NCI-H226 (cell line): Measurements from ENCODE around the gene NFYC.
A peak's percentile ranks its signal among the peaks of the same experiment; 100 is the strongest.

Source experiments
- DNase-seq: peaks from one replicate; pipeline ENCODE4 v3.0.0-alpha.2; 2015

Gene NFYC

DNA sequence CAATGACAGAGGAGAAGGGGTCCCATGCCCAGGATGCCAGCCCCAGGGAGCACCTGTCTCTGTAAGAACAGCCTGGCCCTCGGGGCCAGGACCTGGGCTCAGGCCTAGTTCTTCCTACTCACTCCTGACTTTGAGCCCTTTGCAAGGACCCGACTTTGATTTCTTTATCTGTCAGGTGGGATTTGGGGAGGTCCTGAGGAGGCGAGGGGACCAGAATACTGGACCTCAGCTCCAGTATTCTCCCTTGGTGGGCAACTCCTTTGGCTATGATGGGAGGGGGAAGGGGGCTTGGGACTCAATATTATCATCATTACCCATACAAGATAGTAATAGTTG, 110.2 kb downstream of the NFYC start:
- no peak for DNase-seq

DNA sequence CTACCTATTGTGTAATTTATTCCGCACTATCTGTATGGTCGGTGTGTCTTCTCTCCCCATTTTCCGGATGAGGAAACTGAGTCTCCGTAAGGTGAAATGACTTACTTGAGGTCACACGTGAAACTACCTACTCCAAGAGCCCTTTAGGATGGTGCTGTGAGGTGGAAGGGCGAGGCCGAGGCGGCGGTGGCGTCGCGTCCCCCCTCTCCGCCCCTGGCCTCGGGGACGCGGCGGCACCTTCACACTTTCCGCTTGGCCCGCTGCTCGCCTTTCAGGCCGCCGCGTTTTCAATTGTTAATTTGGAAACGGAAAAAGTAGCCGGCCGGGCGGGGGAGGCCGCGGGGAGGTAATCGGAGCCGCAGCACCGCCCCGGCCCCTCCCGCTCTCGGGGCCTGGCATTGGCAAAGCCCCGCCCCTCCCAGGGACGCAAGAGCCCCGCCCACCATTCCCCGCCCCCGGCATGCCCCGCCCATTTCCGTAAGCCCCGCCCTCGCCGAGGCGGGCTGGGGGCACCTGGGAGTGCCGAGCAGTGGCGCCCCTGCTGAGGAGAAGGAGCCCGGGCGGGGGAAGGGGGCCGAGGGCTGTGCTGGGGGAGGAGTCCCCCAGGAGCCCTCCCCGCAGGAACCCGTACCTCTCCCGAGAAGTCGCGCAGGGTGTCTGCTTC, 110.7 kb downstream of the NFYC start:
- DNase-seq: peak; percentile 59

DNA sequence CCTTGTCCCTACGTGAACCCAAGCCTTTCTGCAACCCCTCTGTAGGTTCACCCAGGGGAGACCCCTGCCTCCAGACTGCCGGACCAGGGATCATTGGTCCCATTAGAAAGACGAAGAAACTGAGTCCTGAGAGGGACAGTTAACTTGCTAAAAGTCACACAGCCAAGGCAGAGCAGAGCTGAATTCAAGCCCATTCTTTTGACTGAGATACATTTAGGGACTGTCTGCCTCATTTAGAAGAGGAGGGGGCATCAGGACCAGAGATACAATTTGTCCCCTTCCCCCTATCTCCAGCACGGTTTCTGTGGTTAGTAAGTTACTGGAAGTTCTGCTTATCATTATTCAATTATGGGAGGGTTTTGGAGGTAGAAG, 111.2 kb downstream of the NFYC start:
- no peak for DNase-seq

DNA sequence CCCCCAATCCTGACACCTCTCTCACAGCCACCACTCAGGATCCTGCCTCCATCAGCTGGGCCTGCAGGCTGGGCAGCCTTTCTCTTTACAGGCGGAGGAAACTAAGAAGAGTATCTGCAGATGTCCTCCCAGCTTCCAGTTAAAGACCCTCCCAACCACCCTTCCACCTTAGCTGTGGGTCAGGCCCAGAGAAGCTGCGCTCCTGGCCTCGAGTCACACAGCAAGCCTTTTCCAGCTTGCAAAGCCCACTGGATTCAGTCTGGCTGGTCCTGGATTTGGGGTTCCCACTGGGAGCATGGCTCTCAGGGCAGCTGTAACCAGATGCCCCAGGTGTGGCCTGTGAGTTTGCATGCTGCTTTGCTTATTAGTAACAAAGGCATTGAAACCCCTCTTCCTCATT, 111.9 kb downstream of the NFYC start:
- DNase-seq: no peak

DNA sequence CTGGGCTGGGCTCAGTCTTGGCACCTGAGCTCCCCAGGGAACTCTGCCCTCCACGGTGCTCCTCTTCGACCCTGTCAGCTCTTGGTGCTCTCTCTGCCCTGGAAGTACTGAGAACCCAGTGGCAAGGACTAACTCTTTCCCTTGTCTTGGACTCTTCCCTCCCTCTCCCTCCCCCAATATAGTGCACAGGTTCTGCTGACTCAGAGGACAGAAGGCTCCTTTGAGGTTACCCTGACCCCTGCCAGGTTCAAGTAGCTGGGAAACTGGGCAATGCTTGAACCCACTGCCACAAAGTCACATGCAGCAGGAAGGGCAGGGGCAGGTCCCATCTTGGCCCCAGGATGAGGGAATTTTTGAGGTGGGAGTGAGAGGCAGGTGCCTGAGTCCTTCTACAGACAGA, 112.4 kb downstream of the NFYC start:
- no peak for DNase-seq

DNA sequence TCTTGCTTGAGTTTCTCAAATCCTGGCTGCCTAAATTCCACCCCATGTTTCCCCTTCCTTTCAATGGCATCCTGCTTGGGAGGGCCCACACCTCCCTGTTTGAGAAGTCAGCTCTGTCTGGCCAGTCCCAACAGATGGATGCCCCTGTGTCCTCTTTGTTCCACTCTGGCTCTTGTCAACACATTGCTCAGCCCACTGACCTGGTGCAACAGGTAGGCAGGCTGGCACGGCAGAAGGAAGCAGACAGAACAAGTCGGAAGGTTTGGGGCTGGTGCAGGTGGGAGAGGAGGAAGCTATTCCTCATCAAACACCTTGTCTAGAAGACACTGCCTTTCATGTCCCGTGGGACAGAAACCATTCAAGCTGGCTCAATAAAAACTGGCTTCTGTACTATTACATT, 114.7 kb downstream of the NFYC start:
- DNase-seq: no peak

DNA sequence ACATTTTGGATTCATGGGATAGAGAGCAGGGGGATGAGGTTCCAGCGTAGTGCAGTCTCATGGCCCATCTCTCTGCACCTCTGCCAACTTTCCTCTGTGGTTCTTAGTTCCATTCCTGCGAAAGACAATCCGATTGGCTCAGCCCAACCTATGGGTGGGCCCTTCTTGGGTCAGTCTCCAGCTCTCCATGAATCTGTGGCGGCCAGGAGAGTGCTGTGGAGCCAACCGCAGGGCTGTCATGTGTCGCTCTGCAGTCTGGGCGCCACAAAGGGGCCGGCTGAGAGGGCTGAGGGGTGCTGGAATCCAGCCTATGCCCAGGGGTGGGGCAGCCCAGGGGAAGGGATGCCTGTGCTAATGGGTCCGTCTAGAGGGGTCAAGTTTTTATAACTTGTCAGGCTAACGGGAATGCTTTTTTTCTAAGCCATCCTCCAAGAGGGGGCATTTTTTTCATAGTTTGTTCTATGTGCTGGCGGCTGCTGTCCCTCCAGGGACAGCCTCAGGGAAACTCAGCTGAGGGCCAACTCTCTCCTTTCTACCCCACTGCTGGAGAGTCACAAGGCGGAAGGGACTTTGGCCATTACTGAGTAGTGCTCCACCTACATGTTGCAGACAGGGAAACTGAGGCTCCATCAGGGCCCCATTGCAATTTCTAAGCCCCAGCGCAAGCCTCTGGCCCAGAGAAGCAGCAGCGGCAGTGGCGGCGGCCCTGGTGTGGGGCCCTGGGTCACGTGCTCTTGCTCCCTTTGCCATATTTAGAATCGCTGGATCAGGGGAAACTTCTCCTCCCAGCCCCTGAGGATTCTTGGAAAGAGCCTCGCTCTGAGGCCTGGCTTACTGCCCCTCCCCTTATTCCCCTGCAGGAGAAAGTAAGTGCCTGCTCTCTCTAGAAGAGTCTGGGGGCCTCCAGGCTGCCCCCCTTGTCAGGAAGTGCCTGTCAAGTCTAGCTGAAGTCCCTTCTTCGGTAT, 115.5 kb downstream of the NFYC start:
- DNase-seq: no peak

DNA sequence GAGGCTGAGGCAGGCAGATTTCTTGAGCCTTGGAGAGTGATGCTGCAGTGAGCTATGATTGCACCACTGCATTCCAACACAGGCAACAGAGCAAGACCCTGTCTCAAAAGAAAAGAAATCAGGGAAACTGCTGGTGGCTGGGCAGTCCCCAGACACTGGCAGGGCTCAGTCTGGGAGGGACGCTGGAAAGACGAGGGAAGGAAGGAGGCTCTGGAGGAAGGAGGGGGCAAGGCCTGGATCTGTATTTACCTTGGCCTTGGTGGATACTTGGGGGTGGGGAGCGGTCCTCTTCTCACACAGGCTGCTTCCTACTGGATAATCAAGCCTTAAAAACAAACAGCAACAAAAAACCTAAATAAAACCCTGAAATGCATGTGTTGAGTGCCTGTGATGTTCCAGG, 116.5 kb downstream of the NFYC start:
- no peak for DNase-seq

DNA sequence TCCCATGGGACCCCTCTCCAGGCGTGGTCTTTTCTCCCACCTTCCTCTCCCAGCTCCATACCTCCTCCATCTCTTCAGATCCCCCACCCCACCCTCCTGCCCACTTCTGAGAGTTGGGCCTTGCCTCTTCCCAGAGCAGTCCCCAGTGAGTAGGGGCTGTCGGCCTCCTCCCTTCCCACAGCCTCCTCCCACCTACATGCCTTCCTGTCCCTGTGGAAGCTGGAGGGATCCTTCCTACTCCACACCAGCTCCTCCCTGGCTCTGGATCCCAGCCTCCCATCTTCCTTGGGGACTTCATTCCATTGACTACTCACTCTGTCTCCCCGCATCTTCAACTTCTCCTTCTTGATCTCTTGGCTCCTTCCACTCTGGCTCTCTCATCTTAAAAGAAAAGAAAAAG, 116.9 kb downstream of the NFYC start:
- DNase-seq: no peak

DNA sequence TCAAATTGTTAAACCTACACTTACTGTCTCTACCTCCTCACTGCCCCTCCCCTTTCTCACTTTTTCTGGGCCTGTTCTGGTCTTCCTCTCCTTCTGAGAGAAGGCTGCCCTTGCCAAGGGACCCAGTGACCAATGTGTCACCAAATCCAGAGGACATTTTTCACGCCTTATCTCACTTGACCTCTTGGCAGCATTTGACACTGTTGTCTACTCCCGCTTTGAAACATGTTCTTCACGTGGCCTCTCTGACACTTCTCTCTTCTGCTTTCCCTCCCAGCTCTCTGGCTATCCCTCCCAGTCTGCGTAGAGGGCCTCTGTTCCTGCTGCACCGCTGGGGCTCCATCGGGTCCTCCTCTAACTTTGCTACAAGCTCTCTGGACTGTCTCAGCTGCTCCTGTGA, 117.4 kb downstream of the NFYC start:
- DNase-seq: no peak

DNA sequence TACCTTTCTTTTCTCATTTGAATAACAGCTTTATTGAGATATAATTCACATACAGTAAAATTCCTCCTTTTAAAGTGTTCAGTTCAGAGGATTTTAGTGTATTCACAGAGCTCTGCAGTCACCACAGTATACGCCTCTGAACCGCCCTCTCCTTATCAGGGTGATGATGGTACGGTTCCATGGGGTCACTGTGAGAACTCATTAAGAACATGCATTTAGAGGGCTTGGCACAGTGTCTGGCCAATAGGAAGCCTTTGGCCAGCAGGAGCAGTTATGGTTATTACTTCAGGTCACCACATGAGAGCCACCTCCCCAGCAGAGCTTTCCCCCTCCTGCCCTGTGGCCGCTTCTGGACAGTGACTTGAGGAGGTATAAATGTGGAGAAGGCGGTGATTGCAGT, 119.4 kb downstream of the NFYC start:
- DNase-seq: no peak

DNA sequence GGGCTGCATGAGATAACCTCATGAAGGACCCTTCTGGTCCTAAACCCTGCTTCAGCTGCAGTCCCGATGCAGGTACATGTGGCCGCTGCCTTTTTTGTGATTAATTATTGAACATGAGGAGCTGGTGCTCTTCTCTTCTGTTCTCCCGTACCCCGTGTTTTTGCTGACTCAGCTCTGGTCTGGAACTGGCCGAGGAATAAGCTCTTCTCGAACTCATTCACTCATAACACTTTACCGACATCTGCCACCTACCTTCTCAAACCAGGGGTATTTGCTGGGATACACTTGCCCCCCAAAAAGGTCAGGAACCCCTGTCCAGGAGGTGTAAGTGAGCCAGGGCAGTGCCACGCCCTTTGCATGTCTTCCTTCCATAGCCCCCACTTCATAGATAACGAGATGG, 123.9 kb downstream of the NFYC start:
- DNase-seq: no peak

DNA sequence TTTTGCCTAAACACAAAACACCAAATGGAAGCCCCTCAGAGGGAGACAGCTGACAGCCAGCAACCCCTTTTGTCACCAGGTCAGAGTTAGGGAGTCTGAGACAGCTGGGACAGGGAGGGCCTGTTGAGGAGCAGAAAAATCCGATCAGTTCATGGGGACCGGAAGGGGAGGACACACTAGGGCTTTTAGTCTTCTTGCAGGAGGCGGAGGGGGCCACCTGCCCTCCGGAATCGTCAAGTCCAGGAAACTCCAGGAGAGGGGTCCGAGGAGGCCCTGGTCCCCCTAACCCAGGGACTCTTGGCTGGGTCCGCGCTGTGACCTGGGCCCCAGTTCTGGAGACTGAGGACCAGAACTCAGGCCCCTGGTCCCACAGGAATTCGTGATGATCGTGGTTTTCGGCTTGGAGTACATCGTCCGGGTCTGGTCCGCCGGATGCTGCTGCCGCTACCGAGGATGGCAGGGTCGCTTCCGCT, 126.3 kb downstream of the NFYC start:
- DNase-seq: no peak

DNA sequence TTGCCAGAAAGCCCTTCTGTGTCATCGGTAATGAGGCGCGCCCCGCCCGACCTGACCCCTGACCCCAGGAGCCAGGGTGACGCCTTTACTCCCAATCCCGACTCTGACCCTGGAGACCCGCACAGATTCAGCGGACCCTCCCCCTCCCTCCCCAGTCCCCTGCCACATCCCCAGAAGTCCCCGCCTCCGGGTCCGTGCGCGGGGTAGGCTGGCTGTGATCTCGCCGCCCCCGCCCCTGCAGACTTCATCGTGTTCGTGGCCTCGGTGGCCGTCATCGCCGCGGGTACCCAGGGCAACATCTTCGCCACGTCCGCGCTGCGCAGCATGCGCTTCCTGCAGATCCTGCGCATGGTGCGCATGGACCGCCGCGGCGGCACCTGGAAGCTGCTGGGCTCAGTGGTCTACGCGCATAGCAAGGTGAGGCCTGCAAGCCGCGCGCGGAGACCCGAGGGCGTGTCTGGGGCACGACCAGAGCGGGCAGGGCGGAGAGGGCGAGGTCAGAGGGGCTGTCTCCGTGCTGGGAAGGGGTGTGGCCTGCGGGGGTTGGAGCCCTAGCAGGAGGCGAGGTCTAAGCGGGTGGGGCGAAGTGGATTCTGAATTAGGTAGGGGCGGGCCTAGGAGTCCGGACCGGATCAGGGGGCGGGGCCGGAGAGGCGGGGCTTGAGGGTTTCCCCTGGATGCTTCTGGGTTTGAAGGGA, 126.9 kb downstream of the NFYC start:
- no peak for DNase-seq

DNA sequence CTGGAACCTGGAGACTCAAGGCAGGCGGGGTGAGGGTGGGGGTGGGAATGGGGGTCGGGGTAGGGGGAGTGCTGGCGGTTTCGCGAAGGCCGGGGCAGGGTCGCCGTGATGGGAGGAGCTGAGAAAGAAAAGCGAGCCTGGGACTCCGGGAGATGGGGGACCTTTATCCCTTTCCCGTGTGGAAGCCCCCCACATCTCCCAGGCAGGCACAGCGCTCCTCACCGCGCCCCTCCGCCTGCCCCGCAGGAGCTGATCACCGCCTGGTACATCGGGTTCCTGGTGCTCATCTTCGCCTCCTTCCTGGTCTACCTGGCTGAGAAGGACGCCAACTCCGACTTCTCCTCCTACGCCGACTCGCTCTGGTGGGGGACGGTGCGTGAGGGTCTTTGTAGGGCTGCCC, 127.6 kb downstream of the NFYC start:
- DNase-seq: no peak

DNA sequence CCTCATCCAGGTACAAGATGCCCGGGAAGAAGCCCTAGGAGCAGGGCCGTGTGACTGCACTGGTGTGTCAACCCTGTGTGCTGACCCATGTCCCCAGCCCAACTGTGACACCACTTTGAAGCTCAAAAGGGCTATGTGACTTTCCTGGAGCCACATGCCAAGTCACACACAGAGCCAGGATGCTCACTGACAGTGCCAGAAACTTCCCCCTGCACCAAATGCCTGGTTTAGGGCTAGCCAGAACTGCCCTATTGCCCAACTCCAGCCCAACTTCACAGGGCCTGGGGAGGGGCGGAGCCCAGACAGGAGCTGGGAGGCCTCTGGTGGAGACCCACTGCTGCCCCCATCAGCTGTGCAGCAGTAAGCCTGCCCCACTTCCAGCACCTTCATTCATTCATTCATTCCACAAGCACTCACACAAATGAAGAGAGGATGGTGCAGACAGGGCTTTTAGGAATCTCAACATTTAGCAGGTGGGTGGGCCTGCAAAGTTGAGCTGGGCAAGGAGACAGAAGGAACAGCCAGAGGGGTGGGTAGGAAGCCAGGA, 128.8 kb downstream of the NFYC start:
- no peak for DNase-seq
